ENCODE results near the gene SIPA1L3.

SIPA1L3 gene

DNA sequence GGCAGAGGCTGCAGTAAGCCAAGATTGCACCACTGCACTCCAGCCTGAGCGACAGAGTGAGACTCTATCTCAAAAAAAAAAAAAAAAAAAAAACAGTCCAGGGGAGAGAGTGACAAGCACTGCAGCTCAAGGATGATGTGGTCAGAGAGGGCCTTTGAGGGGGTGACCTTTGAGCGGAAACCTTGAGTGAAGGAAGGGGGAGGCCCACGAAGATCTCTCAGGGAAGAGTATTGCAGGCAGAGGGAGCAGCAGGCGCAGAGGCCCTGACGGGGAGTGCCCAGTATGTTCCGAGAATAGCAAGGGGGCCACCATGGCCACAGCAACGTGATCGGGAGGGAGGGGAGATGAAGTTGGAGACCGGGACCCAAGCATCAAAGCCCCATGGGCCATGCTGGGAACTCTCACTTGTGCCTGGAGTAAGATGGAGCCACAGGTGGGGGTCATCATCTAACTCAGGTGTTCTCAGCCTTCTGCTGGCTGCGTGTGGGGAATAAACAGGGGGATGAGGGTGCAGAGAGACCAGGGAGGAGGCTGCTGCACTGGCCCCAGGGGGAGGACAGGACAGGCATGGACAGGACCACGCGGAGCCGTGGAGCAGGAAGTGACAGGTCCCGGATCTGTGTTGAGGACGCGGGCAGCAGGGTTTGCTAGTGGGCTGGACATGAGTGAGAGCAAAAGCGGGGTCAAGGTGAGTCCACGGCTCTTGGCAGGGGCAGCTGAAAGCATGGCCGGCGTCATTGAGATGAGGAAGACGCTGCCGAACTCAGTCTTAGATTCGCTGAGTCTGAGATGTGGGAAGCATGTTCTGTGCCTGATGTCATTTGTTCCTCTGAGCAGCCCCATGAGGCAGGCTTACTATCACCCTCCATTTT is 256.6 kb downstream of the SIPA1L3 start:
- H3K9me3 ChIP-seq (ENCODE audit: insufficient read depth, low read length), result no peaks in the 10 kb centered on the region
- H2AFZ ChIP-seq (ENCODE audit: low read depth, low read length), result no peak overlapping the region
- H3K4me2 ChIP-seq (ENCODE audit: low read length), result no peak overlapping the region
- peaks cover 26% of the 10 kb centered on the region for H3K36me3 ChIP-seq (replicated peaks; ENCODE audit: low read depth, low read length)
- no peak overlapping the region for H3K27ac ChIP-seq (ENCODE audit: low read length)
- H3K9ac ChIP-seq (ENCODE audit: low read length), result no peak overlapping the region
- H4K20me1 ChIP-seq (ENCODE audit: insufficient read depth, low read length), result no peaks in the 10 kb centered on the region
- no peaks in the 10 kb centered on the region for H3K4me1 ChIP-seq (ENCODE audit: low read length)
- no peaks in the 10 kb centered on the region for H3K79me2 ChIP-seq (ENCODE audit: low read length)
- no peak for TF ChIP-seq EZH2phosphoT487 (IDR thresholded peaks at IDR 0.05; ENCODE audit: low read depth)
- TF ChIP-seq, protein P1, sequence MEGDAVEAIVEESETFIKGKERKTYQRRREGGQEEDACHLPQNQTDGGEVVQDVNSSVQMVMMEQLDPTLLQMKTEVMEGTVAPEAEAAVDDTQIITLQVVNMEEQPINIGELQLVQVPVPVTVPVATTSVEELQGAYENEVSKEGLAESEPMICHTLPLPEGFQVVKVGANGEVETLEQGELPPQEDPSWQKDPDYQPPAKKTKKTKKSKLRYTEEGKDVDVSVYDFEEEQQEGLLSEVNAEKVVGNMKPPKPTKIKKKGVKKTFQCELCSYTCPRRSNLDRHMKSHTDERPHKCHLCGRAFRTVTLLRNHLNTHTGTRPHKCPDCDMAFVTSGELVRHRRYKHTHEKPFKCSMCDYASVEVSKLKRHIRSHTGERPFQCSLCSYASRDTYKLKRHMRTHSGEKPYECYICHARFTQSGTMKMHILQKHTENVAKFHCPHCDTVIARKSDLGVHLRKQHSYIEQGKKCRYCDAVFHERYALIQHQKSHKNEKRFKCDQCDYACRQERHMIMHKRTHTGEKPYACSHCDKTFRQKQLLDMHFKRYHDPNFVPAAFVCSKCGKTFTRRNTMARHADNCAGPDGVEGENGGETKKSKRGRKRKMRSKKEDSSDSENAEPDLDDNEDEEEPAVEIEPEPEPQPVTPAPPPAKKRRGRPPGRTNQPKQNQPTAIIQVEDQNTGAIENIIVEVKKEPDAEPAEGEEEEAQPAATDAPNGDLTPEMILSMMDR (IDR thresholded peaks at IDR 0.05; ENCODE audit: low read depth, low read length), result no peak
- no peaks in the 10 kb centered on the region for H3K27me3 ChIP-seq (ENCODE audit: low read depth, low read length)
- no peak overlapping the region for H3K4me3 ChIP-seq (ENCODE audit: low read length)

DNA sequence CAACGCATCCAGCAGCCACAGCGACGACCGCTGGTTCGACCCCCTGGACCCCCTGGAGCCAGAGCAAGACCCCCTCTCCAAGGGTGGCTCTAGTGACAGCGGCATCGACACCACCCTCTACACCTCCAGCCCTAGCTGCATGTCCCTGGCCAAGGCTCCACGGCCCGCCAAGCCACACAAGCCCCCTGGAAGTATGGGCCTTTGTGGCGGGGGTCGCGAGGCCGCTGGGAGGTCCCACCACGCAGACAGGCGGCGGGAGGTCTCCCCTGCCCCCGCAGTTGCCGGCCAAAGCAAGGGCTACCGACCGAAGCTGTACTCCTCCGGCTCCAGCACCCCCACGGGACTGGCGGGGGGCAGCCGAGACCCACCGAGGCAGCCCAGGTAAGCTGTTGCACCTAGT is 257.5 kb downstream of the SIPA1L3 start:
- H3K4me3 ChIP-seq (ENCODE audit: low read length), result no peak overlapping the region
- no peaks in the 10 kb centered on the region for H3K79me2 ChIP-seq (ENCODE audit: low read length)
- H3K27me3 ChIP-seq (ENCODE audit: low read depth, low read length), result no peaks in the 10 kb centered on the region
- TF ChIP-seq EZH2phosphoT487 (IDR thresholded peaks at IDR 0.05; ENCODE audit: low read depth), result no peak
- TF ChIP-seq, protein P1 (IDR thresholded peaks at IDR 0.05; ENCODE audit: low read depth, low read length), result no peak
- H3K4me2 ChIP-seq (ENCODE audit: low read length), result no peak overlapping the region
- no peaks in the 10 kb centered on the region for H3K9me3 ChIP-seq (ENCODE audit: insufficient read depth, low read length)
- H3K36me3 ChIP-seq (replicated peaks; ENCODE audit: low read depth, low read length), result peaks cover 24% of the 10 kb centered on the region
- no peak overlapping the region for H3K9ac ChIP-seq (ENCODE audit: low read length)
- no peaks in the 10 kb centered on the region for H4K20me1 ChIP-seq (ENCODE audit: insufficient read depth, low read length)
- H3K4me1 ChIP-seq (ENCODE audit: low read length), result no peaks in the 10 kb centered on the region
- no peak overlapping the region for H3K27ac ChIP-seq (ENCODE audit: low read length)
- H2AFZ ChIP-seq (ENCODE audit: low read depth, low read length), result no peak overlapping the region

DNA sequence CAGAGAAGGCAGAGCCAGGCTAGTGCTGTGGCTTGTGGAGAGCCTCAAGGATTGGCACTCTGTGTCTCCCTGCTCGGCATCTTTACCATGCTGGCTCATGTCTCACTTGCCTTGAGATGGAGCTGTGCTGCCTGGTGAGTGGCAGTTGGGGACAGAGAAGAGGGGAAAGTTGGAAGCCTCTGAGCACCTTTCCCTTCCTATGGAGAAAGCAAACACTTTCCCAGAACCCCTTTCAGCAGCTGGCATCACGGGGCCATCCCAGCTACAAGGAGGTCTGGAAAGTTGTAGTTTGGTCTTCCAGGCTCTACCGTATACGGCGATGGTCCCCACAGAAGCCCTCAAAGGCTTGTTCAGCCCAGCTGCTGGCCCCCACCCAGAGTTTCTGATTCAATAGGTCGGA is 258.3 kb downstream of the SIPA1L3 start:
- Histone ChIP-seq H3K36me3 (replicated peaks; ENCODE audit: low read depth, low read length) (peaks cover 22% of the 10 kb centered on the region), H3K27ac (ENCODE audit: low read length) (no peak overlapping the region), H3K9ac (ENCODE audit: low read length) (no peak overlapping the region), H4K20me1 (ENCODE audit: insufficient read depth, low read length) (no peaks in the 10 kb centered on the region), H3K9me3 (ENCODE audit: insufficient read depth, low read length) (no peaks in the 10 kb centered on the region), H3K4me1 (ENCODE audit: low read length) (no peaks in the 10 kb centered on the region), H3K79me2 (ENCODE audit: low read length) (no peaks in the 10 kb centered on the region), H3K27me3 (ENCODE audit: low read depth, low read length) (no peaks in the 10 kb centered on the region), H2AFZ (ENCODE audit: low read depth, low read length) (no peak overlapping the region), H3K4me3 (ENCODE audit: low read length) (no peak overlapping the region), H3K4me2 (ENCODE audit: low read length) (no peak overlapping the region)
- TF ChIP-seq, protein P1 (IDR thresholded peaks at IDR 0.05; ENCODE audit: low read depth, low read length), result no peak
- no peak for TF ChIP-seq EZH2phosphoT487 (IDR thresholded peaks at IDR 0.05; ENCODE audit: low read depth)

DNA sequence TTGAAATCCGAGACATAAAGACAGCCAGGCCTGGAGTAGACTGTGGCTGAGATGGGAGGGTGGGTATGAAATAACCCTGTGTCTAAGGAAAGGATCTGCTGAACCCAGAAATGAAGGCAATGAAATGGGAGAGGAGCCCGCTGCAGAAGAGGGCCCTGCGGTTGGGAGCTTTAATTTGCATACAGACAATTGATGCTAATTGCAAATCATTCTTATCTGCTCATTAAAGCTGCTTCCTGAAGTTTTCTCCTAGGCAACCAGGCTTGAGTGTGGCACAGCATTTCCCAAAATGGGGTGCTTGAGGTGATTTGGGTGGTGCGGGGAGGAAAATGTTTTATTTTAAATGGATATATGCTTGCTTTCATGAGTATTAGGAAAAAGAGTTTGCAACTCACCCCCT is 261.6 kb downstream of the SIPA1L3 start:
- no peak overlapping the region for H3K27ac ChIP-seq (ENCODE audit: low read length)
- peaks cover 6% of the 10 kb centered on the region for H3K36me3 ChIP-seq (replicated peaks; ENCODE audit: low read depth, low read length)
- H3K9ac ChIP-seq (ENCODE audit: low read length), result no peak overlapping the region
- H3K79me2 ChIP-seq (ENCODE audit: low read length), result no peaks in the 10 kb centered on the region
- no peak overlapping the region for H3K4me2 ChIP-seq (ENCODE audit: low read length)
- H3K4me3 ChIP-seq (ENCODE audit: low read length), result no peak overlapping the region
- no peak overlapping the region for H2AFZ ChIP-seq (ENCODE audit: low read depth, low read length)
- no peaks in the 10 kb centered on the region for H3K4me1 ChIP-seq (ENCODE audit: low read length)
- TF ChIP-seq, protein P1 (IDR thresholded peaks at IDR 0.05; ENCODE audit: low read depth, low read length), result no peak
- TF ChIP-seq EZH2phosphoT487 (IDR thresholded peaks at IDR 0.05; ENCODE audit: low read depth), result no peak
- H3K27me3 ChIP-seq (ENCODE audit: low read depth, low read length), result no peaks in the 10 kb centered on the region
- H4K20me1 ChIP-seq (ENCODE audit: insufficient read depth, low read length), result no peaks in the 10 kb centered on the region
- H3K9me3 ChIP-seq (ENCODE audit: insufficient read depth, low read length), result no peaks in the 10 kb centered on the region

Measured in OCI-LY3 (cell line).